Spleen (tissue), 11 donors: Measurements from ENCODE around the gene AFAP1L1. TPM values are rescaled to one million over a fixed set of nuclear protein-coding genes. Genes with fewer than 3 reads are reported as not detected.

Experiments
- DNase-seq: peaks from one replicate; pipeline ENCODE4 v3.0.0-alpha.2; 2020
- H3K27ac ChIP-seq, 8 donors: fragments of 200-600 bp; sonication (generic) in 7 of 8; 1 replicate in 4 of 8; 2 replicates in 4 of 8; pipeline versions ENCODE4 v1.5.0 to v1.8.0; 2016 to 2021; ENCODE audit warnings: inconsistent platforms in 4 of 8, mild to moderate bottlenecking in 4 of 8, moderate library complexity in 1 of 8
- H3K27me3 ChIP-seq, 7 donors: fragments of 200-600 bp; sonication (generic) in 6 of 7; replicated peaks in 1 of 7; 1 replicate in 4 of 7; 2 replicates in 3 of 7; pipeline versions ENCODE4 v1.5.0 to v1.8.0; 2016 to 2021; ENCODE audit warnings: inconsistent platforms in 3 of 7, mild to moderate bottlenecking in 1 of 7
- H3K36me3 ChIP-seq, 6 donors: fragments of 200-600 bp; sonication (generic) in 5 of 6; 1 replicate in 4 of 6; 2 replicates in 2 of 6; pipeline versions ENCODE4 v1.5.0 to v1.8.0; 2016 to 2021; ENCODE audit warnings: inconsistent platforms in 2 of 6
- H3K4me1 ChIP-seq, 6 donors: fragments of 200-600 bp; sonication (generic) in 5 of 6; 1 replicate in 3 of 6; 2 replicates in 3 of 6; pipeline versions ENCODE4 v1.5.0 to v1.8.0; 2016 to 2021; ENCODE audit warnings: inconsistent platforms in 3 of 6
- H3K4me3 ChIP-seq, 8 donors: fragments of 200-600 bp; sonication (generic) in 7 of 8; 1 replicate in 4 of 8; 2 replicates in 4 of 8; pipeline versions ENCODE4 v1.5.0 to v1.8.0; 2016 to 2021; ENCODE audit warnings: inconsistent platforms in 4 of 8, mild to moderate bottlenecking in 4 of 8, moderate library complexity in 2 of 8
- H3K9me3 ChIP-seq, 8 donors: fragments of 200-600 bp; sonication (generic) in 7 of 8; 1 replicate in 4 of 8; 2 replicates in 4 of 8; pipeline versions ENCODE4 v1.5.0 to v1.8.0; 2016 to 2021; ENCODE audit warnings: inconsistent platforms in 4 of 8
- POLR2A ChIP-seq, 3 donors: fragments of 450-650 bp; IDR thresholded peaks; one replicate each; pipeline ENCODE4 v1.5.1; 2017; ENCODE audit warnings: antibody characterized with exemption in 3 of 3, mild to moderate bottlenecking in 1 of 3
- POLR2AphosphoS5 ChIP-seq, 3 donors: sonication (generic); formaldehyde crosslinking; IDR thresholded peaks; one replicate each; pipeline ENCODE4 v1.5.1; 2017; ENCODE audit warnings: antibody characterized with exemption in 3 of 3
- WGBS, 5 donors: extraction: QIAGEN DNeasy Blood & Tissue Kit in 3 of 5; methylation state at CpG; one replicate each; pipeline versions ENCODE4 v1.1.5 to v1.1.7; 2013 to 2018; 5-methylcytosine and 5-hydroxymethylcytosine counted together
- intact Hi-C: fragments of 100-400 bp; cut with DNase I; formaldehyde crosslinking; loops from one replicate; pipeline ENCODE4 v1.15.0; 2023; ENCODE audit warnings: low total_unique reads
- polyA plus RNA-seq, 3 donors: library from polyadenylated mRNA; stranded (reverse); fragments of 200-250 nt; gene quantifications; one replicate each; pipeline ENCODE4 v1.2.1, GENCODE V29; 2013
- total RNA-seq, 7 donors: library from RNA; depleted of rRNA in 3 of 7; stranded (reverse); fragments of >200 nt in 3 of 7; fragmentation: NEBNext Ultra II Directional in 4 of 7; extraction: Animal tissue kit (Norgen Biotek cat#: 25700) in 4 of 7; gene quantifications; one replicate each; pipeline versions ENCODE4 v1.1.0 to v1.2.1, GENCODE V29; 2016 to 2021
- TF ChIP-seq, protein P1 (sequence below), 11 experiments: fragments of 200-600 bp in 7 of 11; fragments of 450-650 bp in 4 of 11; sonication (generic) in 4 of 11; IDR thresholded peaks in 8 of 11; conservative IDR thresholded peaks in 3 of 11; 1 replicate in 7 of 11; 2 replicates in 4 of 11; pipeline versions ENCODE4 v1.4.0 to v1.8.0; 2016 to 2021; ENCODE audit warnings: antibody characterized with exemption in 11 of 11, inconsistent platforms in 4 of 11, mild to moderate bottlenecking in 1 of 11
- donor health status: healthy with polysubstance abuse.
- donor health status: DM: no; HTN: no; CAD: no; lungs with moderate emphysema.
- donor health status: DM: no; HTN: no; CAD: no.
- donor health status: Bipolar disorder and iron deficiency.
- donor health status: healthy.
- donor health status: DM: no; HTN: no; CAD: no.
- donor health status: DM: yes; HTN: yes; CAD: no.

The AFAP1L1 gene
- total and polyA plus RNA-seq, 10 donors: 1.7 to 21.8 (median 10.3) TPM

- intact Hi-C loops: no loop called here
- WGBS, 5 donors: 90 to 96% (median 91%) methylated on average over 4 of the region's 4 CpGs
- Histone ChIP-seq H3K36me3 (peaks cover 0 to 72% (median 53%) of the 10 kb centered on the region in 6 donors), H3K4me1 (peaks cover 11 to 73% (median 30%) of the 10 kb centered on the region in 6 donors), H3K27me3 (no peaks in the 10 kb centered on the region), H3K9me3 (no peaks in the 10 kb centered on the region), H3K4me3 (no peak overlapping the region), H3K27ac (peak overlapping the region in 1 of 8 donors; percentile 55)
- DNase-seq: no peak
- no peak for TF ChIP-seq POLR2A (IDR thresholded peaks at IDR 0.05)
- TF ChIP-seq POLR2AphosphoS5 (IDR thresholded peaks at IDR 0.05): no peak
- TF ChIP-seq, protein P1, sequence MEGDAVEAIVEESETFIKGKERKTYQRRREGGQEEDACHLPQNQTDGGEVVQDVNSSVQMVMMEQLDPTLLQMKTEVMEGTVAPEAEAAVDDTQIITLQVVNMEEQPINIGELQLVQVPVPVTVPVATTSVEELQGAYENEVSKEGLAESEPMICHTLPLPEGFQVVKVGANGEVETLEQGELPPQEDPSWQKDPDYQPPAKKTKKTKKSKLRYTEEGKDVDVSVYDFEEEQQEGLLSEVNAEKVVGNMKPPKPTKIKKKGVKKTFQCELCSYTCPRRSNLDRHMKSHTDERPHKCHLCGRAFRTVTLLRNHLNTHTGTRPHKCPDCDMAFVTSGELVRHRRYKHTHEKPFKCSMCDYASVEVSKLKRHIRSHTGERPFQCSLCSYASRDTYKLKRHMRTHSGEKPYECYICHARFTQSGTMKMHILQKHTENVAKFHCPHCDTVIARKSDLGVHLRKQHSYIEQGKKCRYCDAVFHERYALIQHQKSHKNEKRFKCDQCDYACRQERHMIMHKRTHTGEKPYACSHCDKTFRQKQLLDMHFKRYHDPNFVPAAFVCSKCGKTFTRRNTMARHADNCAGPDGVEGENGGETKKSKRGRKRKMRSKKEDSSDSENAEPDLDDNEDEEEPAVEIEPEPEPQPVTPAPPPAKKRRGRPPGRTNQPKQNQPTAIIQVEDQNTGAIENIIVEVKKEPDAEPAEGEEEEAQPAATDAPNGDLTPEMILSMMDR (IDR thresholded peaks at IDR 0.05 in 8 of 11, conservative IDR thresholded peaks at IDR 0.05 in 3 of 11): no peak
These were observed 77.7 kb downstream of the AFAP1L1 start for GRCh38 chr5:149349382-149349781.

- Histone ChIP-seq H3K27ac (no peak overlapping the region), H3K27me3 (no peaks in the 10 kb centered on the region), H3K4me3 (no peak overlapping the region), H3K9me3 (no peaks in the 10 kb centered on the region), H3K4me1 (peaks cover 0 to 54% (median 16%) of the 10 kb centered on the region in 6 donors), H3K36me3 (peaks cover 0 to 88% (median 58%) of the 10 kb centered on the region in 6 donors)
- DNase-seq: no peak
- no peak for TF ChIP-seq POLR2AphosphoS5 (IDR thresholded peaks at IDR 0.05)
- no peak for TF ChIP-seq POLR2A (IDR thresholded peaks at IDR 0.05)
- TF ChIP-seq, protein P1 (IDR thresholded peaks at IDR 0.05 in 8 of 11, conservative IDR thresholded peaks at IDR 0.05 in 3 of 11): no peak
- 66 to 85% (median 79%) methylated on average over 4 of the region's 4 CpGs for WGBS, 5 donors
- intact Hi-C loops: no loop called here
These were observed 80.5 kb downstream of the AFAP1L1 start for GRCh38 chr5:149352169-149352568.

GRCh38 chr5:149353911-149354310 is 82.3 kb downstream of the AFAP1L1 start:
- no peak for DNase-seq
- H3K27me3 ChIP-seq: no peaks in the 10 kb centered on the region
- H3K4me3 ChIP-seq: no peak overlapping the region
- H3K9me3 ChIP-seq: no peaks in the 10 kb centered on the region
- peaks cover 4 to 52% (median 16%) of the 10 kb centered on the region in 6 donors for H3K4me1 ChIP-seq
- TF ChIP-seq POLR2AphosphoS5 (IDR thresholded peaks at IDR 0.05) (no peak), POLR2A (IDR thresholded peaks at IDR 0.05) (no peak)
- TF ChIP-seq, protein P1 (IDR thresholded peaks at IDR 0.05 in 8 of 11, conservative IDR thresholded peaks at IDR 0.05 in 3 of 11): no peak
- WGBS, 5 donors: 88 to 97% (median 96%) methylated on average over 2 of the region's 2 CpGs
- peaks cover 0 to 72% (median 50%) of the 10 kb centered on the region in 6 donors for H3K36me3 ChIP-seq
- intact Hi-C loops: no loop called here
- H3K27ac ChIP-seq: no peak overlapping the region

GRCh38 chr5:149355688-149356087 is 84.0 kb downstream of the AFAP1L1 start:
- 90 to 100% (median 92%) methylated on average over 1 of the region's 1 CpG for WGBS, 5 donors
- H3K4me1 ChIP-seq: peaks cover 4 to 62% (median 29%) of the 10 kb centered on the region in 6 donors
- peaks cover 0 to 54% (median 32%) of the 10 kb centered on the region in 6 donors for H3K36me3 ChIP-seq
- DNase-seq: no peak
- no peak overlapping the region for H3K4me3 ChIP-seq
- intact Hi-C loops: no loop called here
- no peaks in the 10 kb centered on the region for H3K9me3 ChIP-seq
- no peak overlapping the region for H3K27ac ChIP-seq
- no peaks in the 10 kb centered on the region for H3K27me3 ChIP-seq
- TF ChIP-seq POLR2A (IDR thresholded peaks at IDR 0.05): no peak
- TF ChIP-seq POLR2AphosphoS5 (IDR thresholded peaks at IDR 0.05): no peak
- TF ChIP-seq, protein P1 (IDR thresholded peaks at IDR 0.05 in 8 of 11, conservative IDR thresholded peaks at IDR 0.05 in 3 of 11): no peak
